Fibroblast of pulmonary artery (primary cell): ENCODE measurements around the gene PNKP.

ENCODE experiments used
- DNase-seq: peaks from one replicate; pipeline ENCODE4 v3.0.0-alpha.2; 2010; ENCODE audit warnings: low read depth
- H3K4me3 ChIP-seq: replicated peaks from 2 replicates; pipeline ENCODE4 v1.5.1; 2011; ENCODE audit warnings: low read depth, mild to moderate bottlenecking, control low read depth, low read length, moderate library complexity
- TF ChIP-seq, protein P1 (sequence below): IDR thresholded peaks from 2 replicates; pipeline ENCODE4 v1.5.1; 2011; ENCODE audit warnings: mild to moderate bottlenecking, control low read depth, low read length, inconsistent platforms; ENCODE audit errors: missing control alignments

PNKP gene

GRCh38 chr19:49870309-49870901, 3.0 kb upstream of the PNKP start:
- H3K4me3 ChIP-seq = peak overlapping the region; percentile 55
- TF ChIP-seq, protein P1, sequence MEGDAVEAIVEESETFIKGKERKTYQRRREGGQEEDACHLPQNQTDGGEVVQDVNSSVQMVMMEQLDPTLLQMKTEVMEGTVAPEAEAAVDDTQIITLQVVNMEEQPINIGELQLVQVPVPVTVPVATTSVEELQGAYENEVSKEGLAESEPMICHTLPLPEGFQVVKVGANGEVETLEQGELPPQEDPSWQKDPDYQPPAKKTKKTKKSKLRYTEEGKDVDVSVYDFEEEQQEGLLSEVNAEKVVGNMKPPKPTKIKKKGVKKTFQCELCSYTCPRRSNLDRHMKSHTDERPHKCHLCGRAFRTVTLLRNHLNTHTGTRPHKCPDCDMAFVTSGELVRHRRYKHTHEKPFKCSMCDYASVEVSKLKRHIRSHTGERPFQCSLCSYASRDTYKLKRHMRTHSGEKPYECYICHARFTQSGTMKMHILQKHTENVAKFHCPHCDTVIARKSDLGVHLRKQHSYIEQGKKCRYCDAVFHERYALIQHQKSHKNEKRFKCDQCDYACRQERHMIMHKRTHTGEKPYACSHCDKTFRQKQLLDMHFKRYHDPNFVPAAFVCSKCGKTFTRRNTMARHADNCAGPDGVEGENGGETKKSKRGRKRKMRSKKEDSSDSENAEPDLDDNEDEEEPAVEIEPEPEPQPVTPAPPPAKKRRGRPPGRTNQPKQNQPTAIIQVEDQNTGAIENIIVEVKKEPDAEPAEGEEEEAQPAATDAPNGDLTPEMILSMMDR = no peak
- no peak for DNase-seq

DNA sequence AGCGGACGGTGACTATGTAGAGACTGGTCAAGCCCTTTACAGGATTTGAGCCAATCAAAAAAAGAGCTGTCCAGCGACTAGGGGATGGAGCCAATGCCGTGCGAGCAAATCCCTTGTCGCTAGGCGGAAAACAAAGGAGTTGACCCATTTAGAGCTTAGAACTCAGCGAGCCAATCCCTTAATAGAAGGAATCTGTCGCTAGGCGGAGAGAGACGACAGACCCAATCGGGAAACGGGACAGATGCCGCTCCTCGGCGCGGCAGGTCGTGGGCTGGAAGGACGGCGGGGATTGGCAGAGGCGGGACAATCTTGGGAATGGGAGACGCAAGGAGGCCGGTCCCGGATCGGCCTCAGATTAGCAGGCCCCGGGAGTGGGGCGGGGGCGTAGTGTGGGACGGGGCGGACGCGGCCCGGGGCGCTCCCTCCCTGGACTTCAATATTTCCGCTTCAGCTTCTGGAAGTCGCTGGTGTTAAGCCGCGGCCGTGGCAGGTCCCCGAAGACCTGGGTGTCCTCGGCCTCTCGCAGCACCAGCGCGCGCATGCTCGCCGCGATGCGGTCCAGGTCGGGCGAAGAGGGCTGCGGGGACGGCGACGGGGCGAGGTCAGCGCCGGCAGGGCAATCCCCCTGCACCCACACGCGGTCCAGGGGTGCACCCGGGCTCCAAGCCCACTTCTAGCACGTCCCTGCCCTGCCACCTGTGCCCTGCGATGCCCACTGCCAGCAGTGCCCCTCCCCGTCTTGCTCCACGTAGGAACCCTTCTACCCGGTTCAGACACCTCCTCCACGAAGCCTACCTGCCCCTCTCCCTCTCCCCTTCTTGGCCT, 2.3 kb upstream of the PNKP start:
- DNase-seq = peak; percentile 100
- H3K4me3 ChIP-seq = peak overlapping the region; percentile 55
- TF ChIP-seq, protein P1 = no peak

DNA sequence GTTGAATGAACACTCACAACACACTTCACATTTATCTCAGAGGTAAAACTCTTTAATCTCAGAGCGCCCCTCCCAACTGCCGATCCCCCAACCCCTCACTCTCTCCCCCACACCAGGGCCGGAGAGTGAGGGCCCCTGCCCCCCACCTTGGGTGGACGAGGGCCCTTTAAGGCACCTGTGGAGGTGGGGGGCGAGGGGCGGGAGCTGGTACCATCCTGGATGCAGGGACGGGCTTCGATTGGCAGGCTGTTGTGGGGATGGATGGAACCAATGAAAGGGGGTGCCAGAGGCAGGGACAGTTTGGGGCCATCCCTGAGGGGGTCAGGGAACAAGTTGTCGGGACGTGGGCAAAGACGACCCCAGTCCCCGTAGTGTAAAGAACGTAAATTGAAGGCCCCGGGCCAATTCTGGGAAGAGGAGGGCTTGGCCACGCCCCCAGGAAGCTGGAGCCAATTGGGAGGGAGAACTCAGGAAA, 1.7 kb upstream of the PNKP start:
- H3K4me3 ChIP-seq = peak overlapping the region; percentile 48
- TF ChIP-seq, protein P1 = no peak
- DNase-seq = no peak

GRCh38 chr19:49864890-49865289, 2.5 kb downstream of the PNKP start:
- DNase-seq = no peak
- no peak overlapping the region for H3K4me3 ChIP-seq
- TF ChIP-seq, protein P1 = no peak

GRCh38 chr19:49863935-49864320, 3.4 kb downstream of the PNKP start:
- no peak for DNase-seq
- TF ChIP-seq, protein P1 = no peak
- H3K4me3 ChIP-seq = no peak overlapping the region

- no peak for DNase-seq
- TF ChIP-seq, protein P1 = no peak
- no peak overlapping the region for H3K4me3 ChIP-seq
These were observed 4.0 kb downstream of the PNKP start for GRCh38 chr19:49863254-49863934.
